H9 (cell line): Measurements from ENCODE around the gene ROBO4. TPM values are rescaled to one million over a fixed set of nuclear protein-coding genes. Genes with fewer than 3 reads are reported as not detected.

Source experiments
- DNase-seq: peaks from one replicate; pipeline ENCODE4 v3.0.0-alpha.2; 2017
- H2AFZ ChIP-seq: one replicate; pipeline ENCODE4 v1.6.1; 2013; ENCODE audit warnings: mild to moderate bottlenecking, low read length, control low read depth, moderate library complexity
- H2AK5ac ChIP-seq: 2 replicates; pipeline ENCODE4 v1.6.1; 2013; ENCODE audit warnings: low read length, control low read depth, mixed read lengths; ENCODE audit not compliant: insufficient read length
- H2BK120ac ChIP-seq: one replicate; pipeline ENCODE4 v1.6.1; 2013; ENCODE audit warnings: low read depth, mild to moderate bottlenecking, low read length, control low read depth, inconsistent platforms; ENCODE audit not compliant: poor library complexity, severe bottlenecking
- H2BK12ac ChIP-seq: 2 replicates; pipeline ENCODE4 v1.6.1; 2013; ENCODE audit warnings: low read length, control low read depth, mixed read lengths, low read depth; ENCODE audit not compliant: insufficient read length
- H2BK15ac ChIP-seq: 2 replicates; pipeline ENCODE4 v1.6.1; 2013; ENCODE audit warnings: low read depth, low read length, control low read depth
- H2BK20ac ChIP-seq: one replicate; pipeline ENCODE4 v1.6.1; 2013; ENCODE audit warnings: low read depth, mild to moderate bottlenecking, low read length, control low read depth, inconsistent platforms; ENCODE audit not compliant: poor library complexity, severe bottlenecking
- H2BK5ac ChIP-seq: 2 replicates; pipeline ENCODE4 v1.6.1; 2013; ENCODE audit warnings: low read length, control low read depth, mixed read lengths; ENCODE audit not compliant: insufficient read length
- H3K14ac ChIP-seq: 2 replicates; pipeline ENCODE4 v1.6.1; 2013; ENCODE audit warnings: low read length, control low read depth; ENCODE audit not compliant: insufficient read depth
- H3K18ac ChIP-seq: 2 replicates; pipeline ENCODE4 v1.6.1; 2013; ENCODE audit warnings: low read depth, mild to moderate bottlenecking, mixed read lengths, low read length, control low read depth; ENCODE audit not compliant: insufficient read length
- H3K23ac ChIP-seq: 2 replicates; pipeline ENCODE4 v1.6.1; 2013; ENCODE audit warnings: low read length, control low read depth, mixed read lengths, low read depth; ENCODE audit not compliant: insufficient read length
- H3K23me2 ChIP-seq: 2 replicates; pipeline ENCODE4 v1.6.1; 2013; ENCODE audit warnings: low read depth, mild to moderate bottlenecking, mixed read lengths, low read length, control low read depth; ENCODE audit not compliant: insufficient read length, poor library complexity, severe bottlenecking
- H3K27ac ChIP-seq: 2 replicates; pipeline ENCODE4 v1.5.1; 2013; ENCODE audit warnings: low read length, control low read depth, mixed read lengths, low read depth; ENCODE audit not compliant: insufficient read length
- H3K27me3 ChIP-seq: 2 replicates; pipeline ENCODE4 v1.6.1; 2013; ENCODE audit warnings: low read length, control low read depth, inconsistent platforms; ENCODE audit not compliant: insufficient read depth
- H3K4ac ChIP-seq: 2 replicates; pipeline ENCODE4 v1.6.1; 2013; ENCODE audit warnings: low read depth, mild to moderate bottlenecking, control low read depth, inconsistent platforms, low read length, moderate library complexity
- H3K4me1 ChIP-seq: 2 replicates; pipeline ENCODE4 v1.6.1; 2013; ENCODE audit warnings: low read length, control low read depth, inconsistent platforms; ENCODE audit not compliant: insufficient read depth
- H3K4me2 ChIP-seq: 2 replicates; pipeline ENCODE4 v1.6.1; 2013; ENCODE audit warnings: low read length, control low read depth, mixed read lengths; ENCODE audit not compliant: insufficient read length, insufficient read depth
- H3K56ac ChIP-seq: 2 replicates; pipeline ENCODE4 v1.6.1; 2013; ENCODE audit warnings: low read depth, mild to moderate bottlenecking, mixed read lengths, low read length, control low read depth; ENCODE audit not compliant: insufficient read length
- H3K79me1 ChIP-seq: 2 replicates; pipeline ENCODE4 v1.6.1; 2013; ENCODE audit warnings: low read depth, mild to moderate bottlenecking, moderate library complexity, low read length, control low read depth, inconsistent platforms; ENCODE audit not compliant: insufficient read depth, poor library complexity, severe bottlenecking
- H3K79me2 ChIP-seq: 2 replicates; pipeline ENCODE4 v1.6.1; 2013; ENCODE audit warnings: low read length, control low read depth, inconsistent platforms; ENCODE audit not compliant: insufficient read depth
- H3K9ac ChIP-seq: 2 replicates; pipeline ENCODE4 v1.6.1; 2013; ENCODE audit warnings: low read length, control low read depth, mixed read lengths; ENCODE audit not compliant: insufficient read length; ENCODE audit errors: extremely low read depth
- H3K9me3 ChIP-seq: one replicate; pipeline ENCODE4 v1.6.1; 2013; ENCODE audit warnings: low read depth, low read length, inconsistent platforms; ENCODE audit not compliant: control insufficient read depth
- H3T11ph ChIP-seq: one replicate; pipeline ENCODE4 v1.6.1; 2013; ENCODE audit warnings: mild to moderate bottlenecking, low read length, control low read depth, inconsistent platforms
- H4K20me1 ChIP-seq: one replicate; pipeline ENCODE4 v1.6.1; 2013; ENCODE audit not compliant: control insufficient read depth, insufficient read length, insufficient read depth
- H4K5ac ChIP-seq: 2 replicates; pipeline ENCODE4 v1.6.1; 2013; ENCODE audit warnings: low read depth, mild to moderate bottlenecking, mixed read lengths, low read length, control low read depth; ENCODE audit not compliant: insufficient read length
- H4K8ac ChIP-seq: replicated peaks from 2 replicates; pipeline ENCODE4 v1.6.1; 2013; ENCODE audit warnings: low read length, control low read depth, mixed read lengths, low read depth; ENCODE audit not compliant: insufficient read length
- H4K91ac ChIP-seq: 2 replicates; pipeline ENCODE4 v1.6.1; 2013; ENCODE audit warnings: low read depth, mild to moderate bottlenecking, moderate library complexity, mixed read lengths, low read length, control low read depth; ENCODE audit not compliant: insufficient read length
- H3K27ac Mint-ChIP-seq, 3 experiments: 2 replicates in 2 of 3; 3 replicates in 1 of 3; pipeline ENCODE4 v1.8.0; 2020 to 2021; ENCODE audit warnings: mixed read lengths in 3 of 3, mild to moderate bottlenecking in 1 of 3, moderate library complexity in 1 of 3
- H3K27me3 Mint-ChIP-seq: 2 replicates; pipeline ENCODE4 v1.8.0; 2021; ENCODE audit warnings: low read depth, mild to moderate bottlenecking, moderate library complexity, mixed read lengths
- H3K36me3 Mint-ChIP-seq, 3 experiments: 2 replicates in 2 of 3; 3 replicates in 1 of 3; pipeline ENCODE4 v1.8.0; 2020 to 2021; ENCODE audit warnings: low read depth in 3 of 3, mixed read lengths in 3 of 3; ENCODE audit not compliant: insufficient read depth in 1 of 3
- H3K4me1 Mint-ChIP-seq, 2 experiments: 2 replicates each; pipeline ENCODE4 v1.8.0; 2020; ENCODE audit warnings: mixed read lengths in 2 of 2
- H3K4me3 Mint-ChIP-seq, 2 experiments: 2 replicates in 1 of 2; 3 replicates in 1 of 2; pipeline ENCODE4 v1.8.0; 2020 to 2021; ENCODE audit warnings: mild to moderate bottlenecking in 2 of 2, mixed read lengths in 2 of 2, moderate library complexity in 1 of 2
- H3K9me3 Mint-ChIP-seq, 2 experiments: 2 replicates in 1 of 2; 3 replicates in 1 of 2; pipeline ENCODE4 v1.8.0; 2020; ENCODE audit warnings: mild to moderate bottlenecking in 2 of 2, mixed read lengths in 2 of 2, moderate library complexity in 1 of 2
- WGBS: extraction: QIAGEN DNeasy Blood & Tissue Kit; methylation state at CpG from one replicate; pipeline ENCODE4 v1.1.7; 2013; ENCODE audit warnings: missing lambda C conversion rate, low lambda C conversion rate, mixed read lengths; ENCODE audit not compliant: insufficient read length; ENCODE audit errors: extremely low coverage; 5-methylcytosine and 5-hydroxymethylcytosine counted together
- total RNA-seq: library from RNA; stranded (reverse); gene quantifications from 2 replicates; pipeline ENCODE4 v1.2.1, GENCODE V29; 2021
- TF ChIP-seq, protein P1 (sequence below): fragments of 200-600 bp; sonication (generic); conservative IDR thresholded peaks from 3 replicates; pipeline ENCODE4 v1.8.0; 2021; ENCODE audit warnings: antibody characterized with exemption, mild to moderate bottlenecking

Gene ROBO4
- total RNA-seq, 1 experiment from 2014 or later: not detected

DNA sequence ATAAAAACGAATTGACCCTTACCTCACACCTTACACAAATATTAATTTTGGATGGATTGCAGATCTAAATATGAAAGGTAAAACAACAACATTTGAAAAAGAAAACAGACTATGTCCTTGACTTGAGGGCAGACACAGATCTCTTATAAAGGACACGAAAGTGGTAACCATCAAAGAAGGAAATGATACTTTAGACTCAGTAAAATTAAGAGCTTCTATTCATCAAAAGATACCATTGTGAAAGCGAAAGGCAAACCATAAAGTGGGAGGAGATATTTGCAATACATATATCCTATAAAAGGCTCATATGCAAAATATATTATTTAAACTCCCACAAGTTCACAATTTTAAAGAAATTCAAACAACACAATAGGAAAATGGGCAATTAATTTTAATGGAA, 33.1 kb upstream of the ROBO4 start:
- TF ChIP-seq, protein P1, sequence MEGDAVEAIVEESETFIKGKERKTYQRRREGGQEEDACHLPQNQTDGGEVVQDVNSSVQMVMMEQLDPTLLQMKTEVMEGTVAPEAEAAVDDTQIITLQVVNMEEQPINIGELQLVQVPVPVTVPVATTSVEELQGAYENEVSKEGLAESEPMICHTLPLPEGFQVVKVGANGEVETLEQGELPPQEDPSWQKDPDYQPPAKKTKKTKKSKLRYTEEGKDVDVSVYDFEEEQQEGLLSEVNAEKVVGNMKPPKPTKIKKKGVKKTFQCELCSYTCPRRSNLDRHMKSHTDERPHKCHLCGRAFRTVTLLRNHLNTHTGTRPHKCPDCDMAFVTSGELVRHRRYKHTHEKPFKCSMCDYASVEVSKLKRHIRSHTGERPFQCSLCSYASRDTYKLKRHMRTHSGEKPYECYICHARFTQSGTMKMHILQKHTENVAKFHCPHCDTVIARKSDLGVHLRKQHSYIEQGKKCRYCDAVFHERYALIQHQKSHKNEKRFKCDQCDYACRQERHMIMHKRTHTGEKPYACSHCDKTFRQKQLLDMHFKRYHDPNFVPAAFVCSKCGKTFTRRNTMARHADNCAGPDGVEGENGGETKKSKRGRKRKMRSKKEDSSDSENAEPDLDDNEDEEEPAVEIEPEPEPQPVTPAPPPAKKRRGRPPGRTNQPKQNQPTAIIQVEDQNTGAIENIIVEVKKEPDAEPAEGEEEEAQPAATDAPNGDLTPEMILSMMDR: no peak
- Histone ChIP-seq H3K4me2 (no peak overlapping the region), H3K9me3 (no peaks in the 10 kb centered on the region), H2BK120ac (no peak overlapping the region), H2BK12ac (no peak overlapping the region), H4K91ac (no peak overlapping the region), H3T11ph (no peak overlapping the region), H3K4me1 (no peaks in the 10 kb centered on the region), H2AK5ac (no peak overlapping the region), H3K27me3 (no peaks in the 10 kb centered on the region; the same call in 1 of the 2 replicates), H3K56ac (no peak overlapping the region), H3K79me2 (no peaks in the 10 kb centered on the region), H3K4ac (no peak overlapping the region), H3K9ac (no peak overlapping the region), H2BK20ac (no peak overlapping the region), H4K8ac (no peak overlapping the region), H2AFZ (no peak overlapping the region), H3K79me1 (no peaks in the 10 kb centered on the region), H3K18ac (no peak overlapping the region), H3K23me2 (no peaks in the 10 kb centered on the region), H2BK5ac (no peak overlapping the region), H3K14ac (no peak overlapping the region), H3K27ac (no peak overlapping the region), H4K20me1 (no peaks in the 10 kb centered on the region), H2BK15ac (no peak overlapping the region), H4K5ac (no peak overlapping the region), H3K23ac (no peak overlapping the region)
- WGBS: no CpG with 5 or more reads among the region's 3 CpGs
- no peaks in the 10 kb centered on the region for H3K4me1 Mint-ChIP-seq
- H3K9me3 Mint-ChIP-seq: no peaks in the 10 kb centered on the region
- no peaks in the 10 kb centered on the region for H3K36me3 Mint-ChIP-seq
- no peak overlapping the region for H3K4me3 Mint-ChIP-seq
- H3K27ac Mint-ChIP-seq: no peak overlapping the region
- no peak for DNase-seq
- H3K27me3 Mint-ChIP-seq: peaks cover 17% of the 10 kb centered on the region
